Measurements from ENCODE around the gene KPNA1. TPM values are rescaled to one million over a fixed set of nuclear protein-coding genes. Genes with fewer than 3 reads are reported as not detected.
"Not testable (repeated sequence)": the region's sequence is repeated elsewhere in the genome, so short reads cannot be mapped to it uniquely, and the experiment has no call there.

The KPNA1 gene
- total and polyA plus RNA-seq, 11 donors: 13.5 to 127 (median 72.1) TPM

- intact Hi-C loops (cut with DNase I): loop anchor here in 4 of 10 donors (2.0 to 10.0 kb wide), 3 partner anchors 59 to 226 kb away; partner anchors contain the start of genes PARP14 (in 4 of the 4) and KPNA1 (in 1 of the 4)
- H3K36me3 ChIP-seq: peaks cover 0 to 94% (median 67%) of the 10 kb centered on the region in 9 donors
Measured at GRCh38 chr3:122456074-122456473, 58.7 kb downstream of the KPNA1 start.

GRCh38 chr3:122451371-122451770, 63.4 kb downstream of the KPNA1 start:
- peaks cover 0 to 3% (median 0%) of the 10 kb centered on the region in 12 donors for H3K4me1 ChIP-seq
- no peak overlapping the region for H3K4me3 ChIP-seq
- no peaks in the 10 kb centered on the region for H3K27me3 ChIP-seq
- TF ChIP-seq CTCF (IDR thresholded peaks at IDR 0.05) (no peak), POLR2A (IDR thresholded peaks at IDR 0.05) (no peak)
- peaks cover 0 to 5% (median 0%) of the 10 kb centered on the region in 12 donors for H3K9me3 ChIP-seq
- DNase-seq (no peak), ATAC-seq (no peak)
- intact Hi-C loops (cut with DNase I): loop anchor here in 1 of 10 donors (10.0 kb wide), 1 partner anchor 63 kb away; the partner anchor contains the start of gene KPNA1
- H3K36me3 ChIP-seq: peaks cover 0 to 93% (median 64%) of the 10 kb centered on the region in 9 donors
- H3K27ac ChIP-seq: no peak overlapping the region
- WGBS, 4 donors: 90 to 95% (median 93%) methylated on average over 3 of the region's 3 CpGs

More at GRCh38 chr3:122456074-122456473, 58.7 kb downstream of the KPNA1 start:
- DNase-seq (no peak), ATAC-seq (no peak)
- Histone ChIP-seq H3K27me3 (no peaks in the 10 kb centered on the region), H3K4me3 (no peak overlapping the region), H3K27ac (no peak overlapping the region), H3K9me3 (no peaks in the 10 kb centered on the region), H3K4me1 (no peaks in the 10 kb centered on the region)
- no peak for TF ChIP-seq POLR2A (IDR thresholded peaks at IDR 0.05)
- TF ChIP-seq CTCF (IDR thresholded peaks at IDR 0.05): no peak

- H3K27me3 ChIP-seq; intact Hi-C loops (cut with DNase I); ATAC-seq; H3K4me1 ChIP-seq; DNase-seq; H3K27ac ChIP-seq; H3K4me3 ChIP-seq: not testable (repeated sequence)
- peaks cover 0 to 21% (median 0%) of the 10 kb centered on the region in 12 donors for H3K9me3 ChIP-seq
- 97 to 99% (median 98%) methylated on average over 6 of the region's 6 CpGs for WGBS, 4 donors
- peaks cover 0 to 85% (median 72%) of the 10 kb centered on the region in 9 donors for H3K36me3 ChIP-seq
Measured at GRCh38 chr3:122448218-122448617, 66.5 kb downstream of the KPNA1 start.

GRCh38 chr3:122444491-122444887, 70.2 kb downstream of the KPNA1 start:
- ATAC-seq; H3K4me1 ChIP-seq; H3K27ac ChIP-seq; H3K4me3 ChIP-seq; DNase-seq; intact Hi-C loops (cut with DNase I); H3K27me3 ChIP-seq: not testable (repeated sequence)
- 94 to 99% (median 97%) methylated on average over 5 of the region's 5 CpGs for WGBS, 4 donors
- Histone ChIP-seq H3K36me3 (peaks cover 0 to 88% (median 74%) of the 10 kb centered on the region in 9 donors), H3K9me3 (peaks cover 0 to 21% (median 0%) of the 10 kb centered on the region in 12 donors)

GRCh38 chr3:122443762-122444490, 70.8 kb downstream of the KPNA1 start:
- ATAC-seq; H3K4me3 ChIP-seq; DNase-seq; intact Hi-C loops (cut with DNase I); H3K27ac ChIP-seq; H3K4me1 ChIP-seq; H3K27me3 ChIP-seq: not testable (repeated sequence)
- peaks cover 0 to 88% (median 74%) of the 10 kb centered on the region in 9 donors for H3K36me3 ChIP-seq
- peaks cover 0 to 21% (median 0%) of the 10 kb centered on the region in 12 donors for H3K9me3 ChIP-seq
- 92 to 97% (median 95%) methylated on average over 11 of the region's 11 CpGs for WGBS, 4 donors

All from heart left ventricle (tissue), 16 donors.